ENCODE results near the gene USP50. TPM values are rescaled to one million over a fixed set of nuclear protein-coding genes. Genes with fewer than 3 reads are reported as not detected.

Gene USP50
- total and polyA plus RNA-seq, 2 donors (not counting 3 experiments of a cell fraction or from before 2014, with no cell fraction given) = not detected

- Histone ChIP-seq H3K4me2 (ENCODE audit: insufficient read depth, low read length) (no peak overlapping the region), H4K20me1 (replicated peaks; ENCODE audit: control insufficient read depth, extremely low read depth, insufficient read depth, low read length) (no peaks in the 10 kb centered on the region), H2AFZ (ENCODE audit: low read depth, low read length) (no peak overlapping the region), H3K27ac (ENCODE audit: insufficient read depth, low read depth, low read length) (no peak overlapping the region), H3K9me3 (replicated peaks; ENCODE audit: control insufficient read depth, insufficient read depth, low read length) (no peaks in the 10 kb centered on the region), H3K9me1 (replicated peaks; ENCODE audit: control insufficient read depth, extremely low read depth, insufficient read depth, low read length) (no peaks in the 10 kb centered on the region), H3K79me2 (ENCODE audit: control insufficient read depth, insufficient read depth, low read length) (no peaks in the 10 kb centered on the region), H3K4me1 (ENCODE audit: control insufficient read depth, extremely low read depth, insufficient read depth, low read length) (no peaks in the 10 kb centered on the region), H3K27me3 (ENCODE audit: control insufficient read depth in 2 of 2, insufficient read depth in 2 of 2, low read length in 2 of 2) (no peaks in the 10 kb centered on the region), H3K4me3 (replicated peaks in 1 of 3; ENCODE audit: insufficient read depth in 1 of 3, low read depth in 1 of 3, low read length in 3 of 3) (no peak overlapping the region), H3K9ac (replicated peaks; ENCODE audit: extremely low read depth, insufficient read depth, low read length) (no peak overlapping the region), H3K36me3 (ENCODE audit: control insufficient read depth in 2 of 2, extremely low read depth in 1 of 2, insufficient read depth in 2 of 2, low read length in 2 of 2) (peaks cover 0 to 3% of the 10 kb centered on the region in 2 experiments)
- dilution Hi-C loops (cut with MboI; ENCODE audit: extremely low pct_ligation_motif_present, low sequenced_read_pairs) = no loop called here
- FAIRE-seq (no peak), DNase-seq (ENCODE audit: low read depth, low spot score) (no peak)
- CTCF ChIA-PET = no interaction called here
- intact Hi-C loops (cut with micrococcal nuclease) = no loop called here
- TF ChIP-seq GATA2 (IDR thresholded peaks at IDR 0.05; ENCODE audit: insufficient read depth, insufficient read length, low read depth, low read length) = no peak
- TF ChIP-seq, protein P1, sequence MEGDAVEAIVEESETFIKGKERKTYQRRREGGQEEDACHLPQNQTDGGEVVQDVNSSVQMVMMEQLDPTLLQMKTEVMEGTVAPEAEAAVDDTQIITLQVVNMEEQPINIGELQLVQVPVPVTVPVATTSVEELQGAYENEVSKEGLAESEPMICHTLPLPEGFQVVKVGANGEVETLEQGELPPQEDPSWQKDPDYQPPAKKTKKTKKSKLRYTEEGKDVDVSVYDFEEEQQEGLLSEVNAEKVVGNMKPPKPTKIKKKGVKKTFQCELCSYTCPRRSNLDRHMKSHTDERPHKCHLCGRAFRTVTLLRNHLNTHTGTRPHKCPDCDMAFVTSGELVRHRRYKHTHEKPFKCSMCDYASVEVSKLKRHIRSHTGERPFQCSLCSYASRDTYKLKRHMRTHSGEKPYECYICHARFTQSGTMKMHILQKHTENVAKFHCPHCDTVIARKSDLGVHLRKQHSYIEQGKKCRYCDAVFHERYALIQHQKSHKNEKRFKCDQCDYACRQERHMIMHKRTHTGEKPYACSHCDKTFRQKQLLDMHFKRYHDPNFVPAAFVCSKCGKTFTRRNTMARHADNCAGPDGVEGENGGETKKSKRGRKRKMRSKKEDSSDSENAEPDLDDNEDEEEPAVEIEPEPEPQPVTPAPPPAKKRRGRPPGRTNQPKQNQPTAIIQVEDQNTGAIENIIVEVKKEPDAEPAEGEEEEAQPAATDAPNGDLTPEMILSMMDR (IDR thresholded peaks at IDR 0.05; ENCODE audit: extremely low read depth in 1 of 2, insufficient read depth in 1 of 2, low read depth in 1 of 2, low read length in 2 of 2) = no peak
- no peak for TF ChIP-seq POLR2AphosphoS5 (IDR thresholded peaks at IDR 0.05; ENCODE audit: insufficient read depth, low read depth, low read length)
- no peak for TF ChIP-seq JUN (IDR thresholded peaks at IDR 0.05; ENCODE audit: borderline replicate concordance, insufficient read depth, insufficient read length, low read depth)
- TF ChIP-seq, protein P2, sequence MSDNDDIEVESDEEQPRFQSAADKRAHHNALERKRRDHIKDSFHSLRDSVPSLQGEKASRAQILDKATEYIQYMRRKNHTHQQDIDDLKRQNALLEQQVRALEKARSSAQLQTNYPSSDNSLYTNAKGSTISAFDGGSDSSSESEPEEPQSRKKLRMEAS (IDR thresholded peaks at IDR 0.05; ENCODE audit: insufficient read depth, insufficient read length) = no peak
- no peak for TF ChIP-seq FOS (IDR thresholded peaks at IDR 0.05; ENCODE audit: borderline replicate concordance, insufficient read depth, low read length)
- TF ChIP-seq POLR2A (IDR thresholded peaks at IDR 0.05; ENCODE audit: low read depth, low read length) = no peak
- TF ChIP-seq MYC (IDR thresholded peaks at IDR 0.05; ENCODE audit: low read depth, low read length) = no peak
- no peak for TF ChIP-seq EZH2 (IDR thresholded peaks at IDR 0.05; ENCODE audit: borderline replicate concordance, low read depth, low read length, severe bottlenecking)
- POLR2A ChIA-PET = interaction anchor here (0.6 kb wide), 1 partner anchor 11 kb away, joined by 11 read pairs; no protein-coding TSS in a partner anchor
- no TSS peak for BruUV-seq (replicated peaks)
These were observed 10.3 kb upstream of the USP50 start for GRCh38 chr15:50556642-50557371.
